ENCODE results near the gene RNPEPL1. TPM values are rescaled to one million over a fixed set of nuclear protein-coding genes. Genes with fewer than 3 reads are reported as not detected.

Gene RNPEPL1
- total and polyA plus RNA-seq, 10 of the 15 experiments (the other 5 are each of a cell fraction or from before 2014, with no cell fraction given): 0.24 to 49.5 (median 6.8) TPM

- BruUV-seq (replicated peaks): no TSS peak
- ChIA-PET CTCF (interaction anchor here (2.5 to 3.1 kb wide), 2 partner anchors 57 to 109 kb away, joined by 12 to 17 read pairs; no protein-coding TSS in a partner anchor), SMC1A (ENCODE audit: uncharacterized antibody, unreplicated experiment) (interaction anchor here (2.0 to 2.9 kb wide), 2 partner anchors 39 to 71 kb away, joined by 5 to 13 read pairs; no protein-coding TSS in a partner anchor), POLR2A (interaction anchor here (1.5 to 2.0 kb wide), 2 partner anchors 36 to 58 kb away, joined by 5 to 9 read pairs; partner anchors contain the start of gene CAPN10), RAD21 (ENCODE audit: unreplicated experiment) (interaction anchor here (2.1 to 2.5 kb wide), 2 partner anchors 36 to 109 kb away, joined by 7 to 12 read pairs; partner anchors contain the start of gene CAPN10)
- H3K9ac ChIP-seq (ENCODE audit: control insufficient read depth, insufficient read depth, low read length): no peak overlapping the region
- DNase-seq (ENCODE audit: low read depth, low spot score) (no peak), FAIRE-seq (no peak), ATAC-seq (no peak)
- no peak overlapping the region for H3K4me3 ChIP-seq
- H3K27ac ChIP-seq (ENCODE audit: control insufficient read depth, insufficient read depth): no peak overlapping the region
- H3K27me3 ChIP-seq (replicated peaks in 1 of 2; ENCODE audit: control insufficient read depth in 2 of 2, insufficient read depth in 2 of 2, low read length in 1 of 2): no peaks in the 10 kb centered on the region
- H4K20me1 ChIP-seq (ENCODE audit: control insufficient read depth, insufficient read depth): no peaks in the 10 kb centered on the region
- no peaks in the 10 kb centered on the region for H3K36me3 ChIP-seq (ENCODE audit: control insufficient read depth in 2 of 2, insufficient read depth in 2 of 2, low read length in 1 of 2)
- no peak overlapping the region for H2AFZ ChIP-seq (ENCODE audit: control insufficient read depth, low read depth, low read length)
- peaks cover 49% of the 10 kb centered on the region for H3K4me1 ChIP-seq (ENCODE audit: control insufficient read depth, insufficient read depth, low read length)
- H3K4me2 ChIP-seq (ENCODE audit: control insufficient read depth, insufficient read depth): no peak overlapping the region
- no peaks in the 10 kb centered on the region for H3K79me2 ChIP-seq (ENCODE audit: control insufficient read depth, insufficient read depth, low read length)
- 73% methylated on average over 37 of the region's 37 CpGs for WGBS (ENCODE audit: insufficient coverage, insufficient replicate concordance, low lambda C conversion rate, missing lambda C conversion rate)
- TF ChIP-seq BCL11A (IDR thresholded peaks at IDR 0.05; ENCODE audit: low read depth, low read length) (no peak), SREBF1 (IDR thresholded peaks at IDR 0.05; ENCODE audit: low read length) (no peak), FOXM1 (IDR thresholded peaks at IDR 0.05; ENCODE audit: low read depth, low read length) (no peak)
- H3K9me3 ChIP-seq (replicated peaks; ENCODE audit: control insufficient read depth, insufficient read depth, low read length): peaks cover 3% of the 10 kb centered on the region
- in situ Hi-C loops (cut with MboI): no loop called here
- intact Hi-C loops (cut with micrococcal nuclease; ENCODE audit: unreplicated experiment): no loop called here
These were observed 54.4 kb downstream of the RNPEPL1 start for GRCh38 chr2:240622531-240623235.

GRCh38 chr2:240623531-240624010 is 55.3 kb downstream of the RNPEPL1 start:
- no peak overlapping the region for H2AFZ ChIP-seq (ENCODE audit: control insufficient read depth, low read depth, low read length)
- no peaks in the 10 kb centered on the region for H4K20me1 ChIP-seq (ENCODE audit: control insufficient read depth, insufficient read depth)
- no peak overlapping the region for H3K4me3 ChIP-seq
- no peak overlapping the region for H3K4me2 ChIP-seq (ENCODE audit: control insufficient read depth, insufficient read depth)
- ChIA-PET SMC1A (ENCODE audit: uncharacterized antibody, unreplicated experiment) (no interaction called here), POLR2A (no interaction called here), RAD21 (ENCODE audit: unreplicated experiment) (no interaction called here), CTCF (no interaction called here)
- BruUV-seq (replicated peaks): no TSS peak
- intact Hi-C loops (cut with micrococcal nuclease; ENCODE audit: unreplicated experiment): no loop called here
- H3K4me1 ChIP-seq (ENCODE audit: control insufficient read depth, insufficient read depth, low read length): peaks cover 49% of the 10 kb centered on the region
- H3K9ac ChIP-seq (ENCODE audit: control insufficient read depth, insufficient read depth, low read length): no peak overlapping the region
- in situ Hi-C loops (cut with MboI): no loop called here
- 86% methylated on average over 9 of the region's 10 CpGs for WGBS (ENCODE audit: insufficient coverage, insufficient replicate concordance, low lambda C conversion rate, missing lambda C conversion rate)
- no peaks in the 10 kb centered on the region for H3K27me3 ChIP-seq (replicated peaks in 1 of 2; ENCODE audit: control insufficient read depth in 2 of 2, insufficient read depth in 2 of 2, low read length in 1 of 2)
- H3K27ac ChIP-seq (ENCODE audit: control insufficient read depth, insufficient read depth): no peak overlapping the region
- peaks cover 3% of the 10 kb centered on the region for H3K9me3 ChIP-seq (replicated peaks; ENCODE audit: control insufficient read depth, insufficient read depth, low read length)
- ATAC-seq: no peak
- H3K36me3 ChIP-seq (ENCODE audit: control insufficient read depth in 2 of 2, insufficient read depth in 2 of 2, low read length in 1 of 2): no peaks in the 10 kb centered on the region
- no peak for FAIRE-seq
- no peaks in the 10 kb centered on the region for H3K79me2 ChIP-seq (ENCODE audit: control insufficient read depth, insufficient read depth, low read length)
- no peak for DNase-seq (ENCODE audit: low read depth, low spot score)
- TF ChIP-seq E4F1 (IDR thresholded peaks at IDR 0.05; ENCODE audit: borderline replicate concordance, partially characterized antibody) (no peak), NR2C1 (IDR thresholded peaks at IDR 0.05) (no peak), ZBTB40 (IDR thresholded peaks at IDR 0.05; ENCODE audit: borderline replicate concordance) (no peak), STAT1 (conservative IDR thresholded peaks at IDR 0.05) (no peak), IRF5 (IDR thresholded peaks at IDR 0.05; ENCODE audit: borderline replicate concordance) (no peak)

All from GM12878 (cell line).